WTC11 (cell line): ENCODE data around the gene CBX6. TPM values are rescaled to one million over a fixed set of nuclear protein-coding genes. Genes with fewer than 3 reads are reported as not detected.

Experiments used
- ATAC-seq: fragments of 200-7000 bp; cut with Tn5 transposase; 2 replicates; pipeline ENCODE4 v1.10.0; 2021; ENCODE audit warnings: mild to moderate bottlenecking, moderate library complexity
- CTCF ChIA-PET: fragments of 300-600 bp; sonication (Branson Sonifier 250); formaldehyde crosslinking; loops from one replicate; lab custom pipeline; 2021; ENCODE audit warnings: antibody characterized with exemption; lab: Charles Lee
- POLR2A ChIA-PET: fragments of 350-600 bp; sonication (Branson Sonifier 250); formaldehyde crosslinking; loops from one replicate; lab custom pipeline; 2021; ENCODE audit warnings: antibody characterized with exemption; lab: Charles Lee
- DNase-seq: peaks from one replicate; pipeline ENCODE4 v3.0.0; 2021; ENCODE audit warnings: low spot score
- H3K27ac Mint-ChIP-seq: 2 replicates; pipeline ENCODE4 v1.8.0; 2021; ENCODE audit warnings: mixed read lengths
- H3K27me3 Mint-ChIP-seq: 2 replicates; pipeline ENCODE4 v1.8.0; 2021; ENCODE audit warnings: low read depth, mild to moderate bottlenecking, moderate library complexity, mixed read lengths
- H3K36me3 Mint-ChIP-seq: 2 replicates; pipeline ENCODE4 v1.8.0; 2021; ENCODE audit warnings: mixed read lengths
- H3K4me1 Mint-ChIP-seq: 2 replicates; pipeline ENCODE4 v1.8.0; 2022; ENCODE audit warnings: mixed read lengths
- H3K4me3 Mint-ChIP-seq: 2 replicates; pipeline ENCODE4 v1.8.0; 2021; ENCODE audit warnings: mild to moderate bottlenecking, moderate library complexity, mixed read lengths
- H3K9me3 Mint-ChIP-seq: 2 replicates; pipeline ENCODE4 v1.8.0; 2021; ENCODE audit warnings: mixed read lengths
- ATF1 ChIP-seq: sonication (generic); formaldehyde crosslinking; IDR thresholded peaks from 2 replicates; pipeline ENCODE4 v1.8.1; 2023; ENCODE audit warnings: mild to moderate bottlenecking, moderate library complexity, missing genetic modification reagents
- CBFB ChIP-seq: sonication (generic); formaldehyde crosslinking; IDR thresholded peaks from 2 replicates; pipeline ENCODE4 v1.8.1; 2022; ENCODE audit warnings: mild to moderate bottlenecking, low read depth, missing genetic modification reagents
- CREB1 ChIP-seq: sonication (generic); formaldehyde crosslinking; IDR thresholded peaks from 2 replicates; pipeline ENCODE4 v1.8.0; 2023; ENCODE audit warnings: mild to moderate bottlenecking, missing genetic modification reagents
- EMX1 ChIP-seq: fragments of 250-450 bp; sonication (Bioruptor Pico); IDR thresholded peaks from 2 replicates; pipeline ENCODE4 v1.8.0; 2021; ENCODE audit warnings: mild to moderate bottlenecking
- GRHL2 ChIP-seq: fragments of 250-450 bp; sonication (Bioruptor Pico); IDR thresholded peaks from 2 replicates; pipeline ENCODE4 v1.8.0; 2022; ENCODE audit warnings: mild to moderate bottlenecking, moderate library complexity; ENCODE audit not compliant: insufficient replicate concordance, severe bottlenecking
- HMGA2 ChIP-seq: fragments of 250-450 bp; sonication (Bioruptor Pico); IDR thresholded peaks from 2 replicates; pipeline ENCODE4 v1.4.0; 2021; ENCODE audit warnings: mild to moderate bottlenecking, moderate library complexity
- NR3C1 ChIP-seq: sonication (generic); formaldehyde crosslinking; conservative IDR thresholded peaks from 2 replicates; pipeline ENCODE4 v1.8.1; 2023; ENCODE audit warnings: low read depth, mild to moderate bottlenecking, missing genetic modification reagents
- OVOL2 ChIP-seq: fragments of 250-450 bp; sonication (Bioruptor Pico); IDR thresholded peaks from 2 replicates; pipeline ENCODE4 v1.9.0; 2021; ENCODE audit warnings: mild to moderate bottlenecking, borderline replicate concordance
- ZNF219 ChIP-seq: sonication (generic); formaldehyde crosslinking; IDR thresholded peaks from 2 replicates; pipeline ENCODE4 v1.8.0; 2023; ENCODE audit warnings: missing genetic modification reagents, mild to moderate bottlenecking, borderline replicate concordance
- total RNA-seq: library from RNA; stranded (reverse); gene quantifications from 3 replicates; pipeline ENCODE4 v1.2.3, GENCODE V29; 2021
- TF ChIP-seq, protein P1 (sequence below): sonication (generic); formaldehyde crosslinking; IDR thresholded peaks from 2 replicates; pipeline ENCODE4 v1.8.1; 2022; ENCODE audit warnings: missing genetic modification reagents, borderline replicate concordance
- TF ChIP-seq, protein P2 (sequence below): sonication (generic); formaldehyde crosslinking; IDR thresholded peaks from 2 replicates; pipeline ENCODE4 v1.8.0; 2022; ENCODE audit warnings: mild to moderate bottlenecking, missing genetic modification reagents
- TF ChIP-seq, protein P3 (sequence below): fragments of 250-450 bp; sonication (Bioruptor Pico); IDR thresholded peaks from 2 replicates; pipeline ENCODE4 v1.9.0; 2021; ENCODE audit warnings: moderate library complexity, mild to moderate bottlenecking, inconsistent platforms, borderline replicate concordance
- TF ChIP-seq, protein P4 (sequence below): fragments of 250-450 bp; sonication (Bioruptor Pico); IDR thresholded peaks from 2 replicates; pipeline ENCODE4 v1.9.0; 2021; ENCODE audit warnings: mild to moderate bottlenecking
- TF ChIP-seq, protein P5 (sequence below): sonication (generic); formaldehyde crosslinking; IDR thresholded peaks from 2 replicates; pipeline ENCODE4 v1.8.0; 2023; ENCODE audit warnings: missing genetic modification reagents, mild to moderate bottlenecking, borderline replicate concordance
- TF ChIP-seq, protein P6 (sequence below): fragments of 250-450 bp; sonication (Bioruptor Pico); IDR thresholded peaks from 2 replicates; pipeline ENCODE4 v1.8.0; 2021; ENCODE audit warnings: mild to moderate bottlenecking
- TF ChIP-seq, protein P7 (sequence below): sonication (generic); formaldehyde crosslinking; IDR thresholded peaks from 2 replicates; pipeline ENCODE4 v1.8.1; 2023; ENCODE audit warnings: mild to moderate bottlenecking, missing genetic modification reagents

CBX6 gene
- total RNA-seq, 1 experiment from 2014 or later, result 27.0 TPM

DNA sequence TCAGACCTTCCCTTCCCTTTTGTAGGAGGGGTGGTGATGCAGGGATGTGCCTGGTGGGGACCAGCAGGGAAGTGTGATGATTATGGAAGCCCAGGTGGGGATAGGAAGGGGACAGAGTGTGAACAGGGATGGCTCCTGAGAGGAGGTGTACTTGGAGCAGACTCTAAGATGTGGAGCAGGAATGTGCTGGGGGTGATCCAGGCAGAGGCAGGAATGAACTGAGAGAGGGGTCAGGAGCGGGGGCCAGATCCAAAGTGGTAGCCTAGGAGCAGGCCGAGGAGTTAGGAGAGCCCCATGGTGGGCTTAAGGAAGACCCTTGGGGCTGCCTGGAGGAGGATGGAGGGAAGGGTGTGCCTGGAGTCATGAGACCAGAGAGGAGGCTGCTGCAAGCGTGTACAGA, 31.9 kb downstream of the CBX6 start:
- CTCF ChIA-PET, result interaction anchor here (6.7 kb wide), 1 partner anchor 71 kb away, joined by 50 read pairs; no protein-coding TSS in a partner anchor
- no peaks in the 10 kb centered on the region for H3K36me3 Mint-ChIP-seq
- TF ChIP-seq EMX1 (CRISPR knock-in tag) (no peak), HMGA2 (CRISPR knock-in tag) (no peak), ATF1 (CRISPR knock-in tag) (no peak), NR3C1 (CRISPR knock-in tag) (no peak), ZNF219 (no peak), GRHL2 (CRISPR knock-in tag) (no peak), CREB1 (CRISPR knock-in tag) (no peak), OVOL2 (no peak), CBFB (no peak)
- TF ChIP-seq, protein P1, sequence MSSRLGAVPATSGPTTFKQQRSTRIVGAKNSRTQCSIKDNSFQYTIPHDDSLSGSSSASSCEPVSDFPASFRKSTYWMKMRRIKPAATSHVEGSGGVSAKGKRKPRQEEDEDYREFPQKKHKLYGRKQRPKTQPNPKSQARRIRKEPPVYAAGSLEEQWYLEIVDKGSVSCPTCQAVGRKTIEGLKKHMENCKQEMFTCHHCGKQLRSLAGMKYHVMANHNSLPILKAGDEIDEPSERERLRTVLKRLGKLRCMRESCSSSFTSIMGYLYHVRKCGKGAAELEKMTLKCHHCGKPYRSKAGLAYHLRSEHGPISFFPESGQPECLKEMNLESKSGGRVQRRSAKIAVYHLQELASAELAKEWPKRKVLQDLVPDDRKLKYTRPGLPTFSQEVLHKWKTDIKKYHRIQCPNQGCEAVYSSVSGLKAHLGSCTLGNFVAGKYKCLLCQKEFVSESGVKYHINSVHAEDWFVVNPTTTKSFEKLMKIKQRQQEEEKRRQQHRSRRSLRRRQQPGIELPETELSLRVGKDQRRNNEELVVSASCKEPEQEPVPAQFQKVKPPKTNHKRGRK (CRISPR knock-in tag), result no peak
- TF ChIP-seq, protein P2, sequence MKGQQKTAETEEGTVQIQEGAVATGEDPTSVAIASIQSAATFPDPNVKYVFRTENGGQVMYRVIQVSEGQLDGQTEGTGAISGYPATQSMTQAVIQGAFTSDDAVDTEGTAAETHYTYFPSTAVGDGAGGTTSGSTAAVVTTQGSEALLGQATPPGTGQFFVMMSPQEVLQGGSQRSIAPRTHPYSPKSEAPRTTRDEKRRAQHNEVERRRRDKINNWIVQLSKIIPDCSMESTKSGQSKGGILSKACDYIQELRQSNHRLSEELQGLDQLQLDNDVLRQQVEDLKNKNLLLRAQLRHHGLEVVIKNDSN, result no peak
- TF ChIP-seq, protein P3, sequence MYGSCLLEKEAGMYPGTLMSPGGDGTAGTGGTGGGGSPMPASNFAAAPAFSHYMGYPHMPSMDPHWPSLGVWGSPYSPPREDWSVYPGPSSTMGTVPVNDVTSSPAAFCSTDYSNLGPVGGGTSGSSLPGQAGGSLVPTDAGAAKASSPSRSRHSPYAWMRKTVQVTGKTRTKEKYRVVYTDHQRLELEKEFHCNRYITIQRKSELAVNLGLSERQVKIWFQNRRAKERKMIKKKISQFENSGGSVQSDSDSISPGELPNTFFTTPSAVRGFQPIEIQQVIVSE (CRISPR knock-in tag), result no peak
- TF ChIP-seq, protein P4, sequence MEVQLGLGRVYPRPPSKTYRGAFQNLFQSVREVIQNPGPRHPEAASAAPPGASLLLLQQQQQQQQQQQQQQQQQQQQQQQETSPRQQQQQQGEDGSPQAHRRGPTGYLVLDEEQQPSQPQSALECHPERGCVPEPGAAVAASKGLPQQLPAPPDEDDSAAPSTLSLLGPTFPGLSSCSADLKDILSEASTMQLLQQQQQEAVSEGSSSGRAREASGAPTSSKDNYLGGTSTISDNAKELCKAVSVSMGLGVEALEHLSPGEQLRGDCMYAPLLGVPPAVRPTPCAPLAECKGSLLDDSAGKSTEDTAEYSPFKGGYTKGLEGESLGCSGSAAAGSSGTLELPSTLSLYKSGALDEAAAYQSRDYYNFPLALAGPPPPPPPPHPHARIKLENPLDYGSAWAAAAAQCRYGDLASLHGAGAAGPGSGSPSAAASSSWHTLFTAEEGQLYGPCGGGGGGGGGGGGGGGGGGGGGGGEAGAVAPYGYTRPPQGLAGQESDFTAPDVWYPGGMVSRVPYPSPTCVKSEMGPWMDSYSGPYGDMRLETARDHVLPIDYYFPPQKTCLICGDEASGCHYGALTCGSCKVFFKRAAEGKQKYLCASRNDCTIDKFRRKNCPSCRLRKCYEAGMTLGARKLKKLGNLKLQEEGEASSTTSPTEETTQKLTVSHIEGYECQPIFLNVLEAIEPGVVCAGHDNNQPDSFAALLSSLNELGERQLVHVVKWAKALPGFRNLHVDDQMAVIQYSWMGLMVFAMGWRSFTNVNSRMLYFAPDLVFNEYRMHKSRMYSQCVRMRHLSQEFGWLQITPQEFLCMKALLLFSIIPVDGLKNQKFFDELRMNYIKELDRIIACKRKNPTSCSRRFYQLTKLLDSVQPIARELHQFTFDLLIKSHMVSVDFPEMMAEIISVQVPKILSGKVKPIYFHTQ (CRISPR knock-in tag), result no peak
- TF ChIP-seq, protein P5, sequence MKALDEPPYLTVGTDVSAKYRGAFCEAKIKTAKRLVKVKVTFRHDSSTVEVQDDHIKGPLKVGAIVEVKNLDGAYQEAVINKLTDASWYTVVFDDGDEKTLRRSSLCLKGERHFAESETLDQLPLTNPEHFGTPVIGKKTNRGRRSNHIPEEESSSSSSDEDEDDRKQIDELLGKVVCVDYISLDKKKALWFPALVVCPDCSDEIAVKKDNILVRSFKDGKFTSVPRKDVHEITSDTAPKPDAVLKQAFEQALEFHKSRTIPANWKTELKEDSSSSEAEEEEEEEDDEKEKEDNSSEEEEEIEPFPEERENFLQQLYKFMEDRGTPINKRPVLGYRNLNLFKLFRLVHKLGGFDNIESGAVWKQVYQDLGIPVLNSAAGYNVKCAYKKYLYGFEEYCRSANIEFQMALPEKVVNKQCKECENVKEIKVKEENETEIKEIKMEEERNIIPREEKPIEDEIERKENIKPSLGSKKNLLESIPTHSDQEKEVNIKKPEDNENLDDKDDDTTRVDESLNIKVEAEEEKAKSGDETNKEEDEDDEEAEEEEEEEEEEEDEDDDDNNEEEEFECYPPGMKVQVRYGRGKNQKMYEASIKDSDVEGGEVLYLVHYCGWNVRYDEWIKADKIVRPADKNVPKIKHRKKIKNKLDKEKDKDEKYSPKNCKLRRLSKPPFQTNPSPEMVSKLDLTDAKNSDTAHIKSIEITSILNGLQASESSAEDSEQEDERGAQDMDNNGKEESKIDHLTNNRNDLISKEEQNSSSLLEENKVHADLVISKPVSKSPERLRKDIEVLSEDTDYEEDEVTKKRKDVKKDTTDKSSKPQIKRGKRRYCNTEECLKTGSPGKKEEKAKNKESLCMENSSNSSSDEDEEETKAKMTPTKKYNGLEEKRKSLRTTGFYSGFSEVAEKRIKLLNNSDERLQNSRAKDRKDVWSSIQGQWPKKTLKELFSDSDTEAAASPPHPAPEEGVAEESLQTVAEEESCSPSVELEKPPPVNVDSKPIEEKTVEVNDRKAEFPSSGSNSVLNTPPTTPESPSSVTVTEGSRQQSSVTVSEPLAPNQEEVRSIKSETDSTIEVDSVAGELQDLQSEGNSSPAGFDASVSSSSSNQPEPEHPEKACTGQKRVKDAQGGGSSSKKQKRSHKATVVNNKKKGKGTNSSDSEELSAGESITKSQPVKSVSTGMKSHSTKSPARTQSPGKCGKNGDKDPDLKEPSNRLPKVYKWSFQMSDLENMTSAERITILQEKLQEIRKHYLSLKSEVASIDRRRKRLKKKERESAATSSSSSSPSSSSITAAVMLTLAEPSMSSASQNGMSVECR (CRISPR knock-in tag), result no peak
- TF ChIP-seq, protein P6, sequence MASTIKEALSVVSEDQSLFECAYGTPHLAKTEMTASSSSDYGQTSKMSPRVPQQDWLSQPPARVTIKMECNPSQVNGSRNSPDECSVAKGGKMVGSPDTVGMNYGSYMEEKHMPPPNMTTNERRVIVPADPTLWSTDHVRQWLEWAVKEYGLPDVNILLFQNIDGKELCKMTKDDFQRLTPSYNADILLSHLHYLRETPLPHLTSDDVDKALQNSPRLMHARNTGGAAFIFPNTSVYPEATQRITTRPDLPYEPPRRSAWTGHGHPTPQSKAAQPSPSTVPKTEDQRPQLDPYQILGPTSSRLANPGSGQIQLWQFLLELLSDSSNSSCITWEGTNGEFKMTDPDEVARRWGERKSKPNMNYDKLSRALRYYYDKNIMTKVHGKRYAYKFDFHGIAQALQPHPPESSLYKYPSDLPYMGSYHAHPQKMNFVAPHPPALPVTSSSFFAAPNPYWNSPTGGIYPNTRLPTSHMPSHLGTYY (CRISPR knock-in tag), result no peak
- TF ChIP-seq, protein P7, sequence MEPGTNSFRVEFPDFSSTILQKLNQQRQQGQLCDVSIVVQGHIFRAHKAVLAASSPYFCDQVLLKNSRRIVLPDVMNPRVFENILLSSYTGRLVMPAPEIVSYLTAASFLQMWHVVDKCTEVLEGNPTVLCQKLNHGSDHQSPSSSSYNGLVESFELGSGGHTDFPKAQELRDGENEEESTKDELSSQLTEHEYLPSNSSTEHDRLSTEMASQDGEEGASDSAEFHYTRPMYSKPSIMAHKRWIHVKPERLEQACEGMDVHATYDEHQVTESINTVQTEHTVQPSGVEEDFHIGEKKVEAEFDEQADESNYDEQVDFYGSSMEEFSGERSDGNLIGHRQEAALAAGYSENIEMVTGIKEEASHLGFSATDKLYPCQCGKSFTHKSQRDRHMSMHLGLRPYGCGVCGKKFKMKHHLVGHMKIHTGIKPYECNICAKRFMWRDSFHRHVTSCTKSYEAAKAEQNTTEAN, result no peak
- TF ChIP-seq, all 79 proteins: peak for 0
- ATAC-seq (no peak), DNase-seq (no peak)
- Mint-ChIP-seq H3K9me3 (no peaks in the 10 kb centered on the region), H3K4me1 (peaks cover 38% of the 10 kb centered on the region), H3K4me3 (no peak overlapping the region), H3K27me3 (peaks cover 43% of the 10 kb centered on the region), H3K27ac (no peak overlapping the region)
- POLR2A ChIA-PET, result no interaction called here
